Astrocyte (in vitro differentiated cells and primary cell): ENCODE results near the gene AFF3. TPM values are rescaled to one million over a fixed set of nuclear protein-coding genes. Genes with fewer than 3 reads are reported as not detected.

Experiments
- DNase-seq: peaks from one replicate; pipeline ENCODE4 v3.0.0-alpha.2; 2010; ENCODE audit warnings: low read depth
- FAIRE-seq: peaks from 2 replicates; lab custom pipeline; 2011; peaks lifted over from hg19 to GRCh38; lab: Jason Lieb, UNC
- H2AFZ ChIP-seq: 2 replicates; pipeline ENCODE4 v1.6.0; 2012; ENCODE audit warnings: low read depth, low read length, inconsistent platforms
- H3K27ac ChIP-seq: 2 replicates; pipeline ENCODE4 v1.5.1; 2011; ENCODE audit warnings: low read depth, low read length, inconsistent platforms
- H3K27me3 ChIP-seq: 2 replicates; pipeline ENCODE4 v1.6.0; 2011; ENCODE audit warnings: low read length, inconsistent platforms; ENCODE audit not compliant: insufficient read depth
- H3K36me3 ChIP-seq: 2 replicates; pipeline ENCODE4 v1.5.1; 2011; ENCODE audit warnings: low read length, inconsistent platforms; ENCODE audit not compliant: insufficient read depth
- H3K4me1 ChIP-seq: 2 replicates; pipeline ENCODE4 v1.5.1; 2011; ENCODE audit warnings: low read length, inconsistent platforms; ENCODE audit not compliant: insufficient read depth
- H3K4me2 ChIP-seq: 2 replicates; pipeline ENCODE4 v1.6.0; 2012; ENCODE audit warnings: low read length, inconsistent platforms
- H3K4me3 ChIP-seq: 2 replicates; pipeline ENCODE4 v1.5.1; 2011; ENCODE audit warnings: low read depth, mild to moderate bottlenecking, low read length, inconsistent platforms; ENCODE audit not compliant: insufficient read depth
- H3K79me2 ChIP-seq: 2 replicates; pipeline ENCODE4 v1.6.0; 2012; ENCODE audit warnings: mild to moderate bottlenecking, low read length, inconsistent platforms; ENCODE audit not compliant: insufficient read depth
- H3K9ac ChIP-seq: 2 replicates; pipeline ENCODE4 v1.6.0; 2012; ENCODE audit warnings: mild to moderate bottlenecking, low read length, inconsistent platforms
- H3K9me3 ChIP-seq: 2 replicates; pipeline ENCODE4 v1.5.1; 2012; ENCODE audit warnings: low read depth, mild to moderate bottlenecking, low read length, inconsistent platforms; ENCODE audit not compliant: insufficient read depth
- H4K20me1 ChIP-seq: 2 replicates; pipeline ENCODE4 v1.6.0; 2012; ENCODE audit warnings: low read length, inconsistent platforms; ENCODE audit not compliant: insufficient read depth
- H3K27ac Mint-ChIP-seq: one replicate; pipeline ENCODE4 v1.8.0; 2021; ENCODE audit warnings: mild to moderate bottlenecking, mixed read lengths; ENCODE audit not compliant: unreplicated experiment
- H3K27me3 Mint-ChIP-seq: one replicate; pipeline ENCODE4 v1.8.0; 2021; ENCODE audit warnings: low read depth, mixed read lengths; ENCODE audit not compliant: unreplicated experiment
- H3K36me3 Mint-ChIP-seq: one replicate; pipeline ENCODE4 v1.8.0; 2021; ENCODE audit warnings: low read depth, mixed read lengths; ENCODE audit not compliant: unreplicated experiment
- H3K4me1 Mint-ChIP-seq: one replicate; pipeline ENCODE4 v1.8.0; 2021; ENCODE audit warnings: low read depth, mixed read lengths; ENCODE audit not compliant: unreplicated experiment
- H3K4me3 Mint-ChIP-seq: one replicate; pipeline ENCODE4 v1.8.0; 2021; ENCODE audit warnings: mild to moderate bottlenecking, moderate library complexity, mixed read lengths; ENCODE audit not compliant: unreplicated experiment
- H3K9me3 Mint-ChIP-seq: one replicate; pipeline ENCODE4 v1.8.0; 2021; ENCODE audit warnings: mild to moderate bottlenecking, mixed read lengths; ENCODE audit not compliant: unreplicated experiment
- CTCF ChIP-seq: IDR thresholded peaks from 2 replicates; pipeline ENCODE4 v1.5.1; 2011; ENCODE audit warnings: low read depth, mild to moderate bottlenecking, inconsistent platforms, low read length, moderate library complexity; ENCODE audit not compliant: insufficient read depth
- EZH2 ChIP-seq: IDR thresholded peaks from 2 replicates; pipeline ENCODE4 v1.6.1; 2012; ENCODE audit warnings: mild to moderate bottlenecking, low read length, inconsistent platforms; ENCODE audit not compliant: insufficient read depth
- total RNA-seq: library from RNA; stranded (reverse); gene quantifications from 2 replicates; pipeline ENCODE4 v1.2.1, GENCODE V29; 2021

AFF3 gene
- total RNA-seq, 1 donor from 2014 or later = 14.7 TPM

- Histone ChIP-seq H3K79me2 (no peaks in the 10 kb centered on the region), H2AFZ (no peak overlapping the region), H3K4me1 (no peaks in the 10 kb centered on the region), H3K36me3 (no peaks in the 10 kb centered on the region), H3K27ac (no peak overlapping the region), H3K4me2 (no peak overlapping the region), H3K9me3 (no peaks in the 10 kb centered on the region), H3K4me3 (no peak overlapping the region), H3K9ac (no peak overlapping the region), H3K27me3 (no peaks in the 10 kb centered on the region), H4K20me1 (peaks cover 4% of the 10 kb centered on the region)
- TF ChIP-seq CTCF (no peak), EZH2 (no peak)
- H3K27me3 Mint-ChIP-seq = peaks cover 2% of the 10 kb centered on the region
- no peak overlapping the region for H3K4me3 Mint-ChIP-seq
- peaks cover 10% of the 10 kb centered on the region for H3K36me3 Mint-ChIP-seq
- DNase-seq (no peak), FAIRE-seq (no peak)
- H3K4me1 Mint-ChIP-seq = peaks cover 3% of the 10 kb centered on the region
- no peak overlapping the region for H3K27ac Mint-ChIP-seq
- peaks cover 3% of the 10 kb centered on the region for H3K9me3 Mint-ChIP-seq
Observed at GRCh38 chr2:100068395-100068794, 74.0 kb downstream of the AFF3 start.

GRCh38 chr2:100067784-100068183 lies 74.6 kb downstream of the AFF3 start:
- H3K79me2 ChIP-seq = no peaks in the 10 kb centered on the region
- H4K20me1 ChIP-seq = peaks cover 4% of the 10 kb centered on the region
- peaks cover 9% of the 10 kb centered on the region for H3K36me3 Mint-ChIP-seq
- peaks cover 3% of the 10 kb centered on the region for H3K4me1 Mint-ChIP-seq
- no peaks in the 10 kb centered on the region for H3K9me3 ChIP-seq
- H3K9me3 Mint-ChIP-seq = peaks cover 3% of the 10 kb centered on the region
- DNase-seq = no peak
- no peaks in the 10 kb centered on the region for H3K36me3 ChIP-seq
- H3K4me1 ChIP-seq = no peaks in the 10 kb centered on the region
- no peak overlapping the region for H3K4me3 ChIP-seq
- no peak overlapping the region for H3K27ac Mint-ChIP-seq
- TF ChIP-seq EZH2 = no peak
- TF ChIP-seq CTCF = no peak
- H3K27me3 Mint-ChIP-seq = no peaks in the 10 kb centered on the region
- no peak overlapping the region for H3K9ac ChIP-seq
- FAIRE-seq = no peak
- H3K27ac ChIP-seq = no peak overlapping the region
- no peak overlapping the region for H3K4me2 ChIP-seq
- H3K27me3 ChIP-seq = no peaks in the 10 kb centered on the region
- no peak overlapping the region for H2AFZ ChIP-seq
- no peak overlapping the region for H3K4me3 Mint-ChIP-seq

GRCh38 chr2:100066856-100067255 lies 75.5 kb downstream of the AFF3 start:
- H3K9ac ChIP-seq = no peak overlapping the region
- no peak overlapping the region for H3K4me3 ChIP-seq
- Mint-ChIP-seq H3K27me3 (no peaks in the 10 kb centered on the region), H3K9me3 (peaks cover 9% of the 10 kb centered on the region), H3K4me1 (peaks cover 3% of the 10 kb centered on the region), H3K36me3 (peaks cover 14% of the 10 kb centered on the region), H3K27ac (no peak overlapping the region), H3K4me3 (no peak overlapping the region)
- H3K27me3 ChIP-seq = no peaks in the 10 kb centered on the region
- H3K4me1 ChIP-seq = no peaks in the 10 kb centered on the region
- no peaks in the 10 kb centered on the region for H3K79me2 ChIP-seq
- H3K9me3 ChIP-seq = no peaks in the 10 kb centered on the region
- H3K27ac ChIP-seq = no peak overlapping the region
- FAIRE-seq = no peak
- peaks cover 4% of the 10 kb centered on the region for H4K20me1 ChIP-seq
- DNase-seq = no peak
- TF ChIP-seq CTCF = no peak
- no peak for TF ChIP-seq EZH2
- H3K4me2 ChIP-seq = no peak overlapping the region
- H2AFZ ChIP-seq = no peak overlapping the region
- no peaks in the 10 kb centered on the region for H3K36me3 ChIP-seq
